ENCODE data around the gene PLXNA3. TPM values are rescaled to one million over a fixed set of nuclear protein-coding genes. Genes with fewer than 3 reads are reported as not detected.

Gene PLXNA3
- total and polyA plus RNA-seq, 2 experiments from 2014 or later: 2.7 to 5.4 TPM

- Mint-ChIP-seq H3K4me3 (no peak overlapping the region), H3K4me1 (no peaks in the 10 kb centered on the region), H3K27ac (no peak overlapping the region), H3K9me3 (no peaks in the 10 kb centered on the region), H3K27me3 (ENCODE audit: insufficient read depth, low read depth, poor library complexity) (peaks cover 2% of the 10 kb centered on the region), H3K36me3 (ENCODE audit: low read depth) (peaks cover 12% of the 10 kb centered on the region)
- Histone ChIP-seq H3K4me2 (no peak overlapping the region), H3K9me2 (ENCODE audit: insufficient read depth) (no peaks in the 10 kb centered on the region), H3K27me3 (ENCODE audit: insufficient read depth) (no peaks in the 10 kb centered on the region), H3F3A (replicated peaks; ENCODE audit: low read depth) (no peaks in the 10 kb centered on the region), H4K20me1 (replicated peaks; ENCODE audit: insufficient read depth) (no peaks in the 10 kb centered on the region), H3K4me1 (ENCODE audit: insufficient read depth) (no peaks in the 10 kb centered on the region), H2AFZ (no peak overlapping the region), H3K4me3 (no peak overlapping the region), H3K36me3 (ENCODE audit: insufficient read depth) (no peaks in the 10 kb centered on the region), H3K79me2 (replicated peaks; ENCODE audit: insufficient read depth) (no peaks in the 10 kb centered on the region), H3K27ac (ENCODE audit: low read depth) (no peak overlapping the region)
- ATAC-seq (no peak), DNase-seq (ENCODE audit: low spot score) (no peak)
- TF ChIP-seq POLR2AphosphoS5 (IDR thresholded peaks at IDR 0.05; ENCODE audit: low read depth): no peak
- no peak for TF ChIP-seq REST (IDR thresholded peaks at IDR 0.05; ENCODE audit: unreplicated experiment)
- no peak for TF ChIP-seq EZH2 (IDR thresholded peaks at IDR 0.05; ENCODE audit: low read depth, unreplicated experiment)
- TF ChIP-seq ZNF114 (CRISPR knock-in tag; IDR thresholded peaks at IDR 0.05): no peak
- TF ChIP-seq EZH2phosphoT487 (IDR thresholded peaks at IDR 0.05; ENCODE audit: unreplicated experiment): no peak
- TF ChIP-seq ZNF331 (CRISPR knock-in tag; IDR thresholded peaks at IDR 0.05; ENCODE audit: low read depth): no peak
- TF ChIP-seq CTCF (conservative IDR thresholded peaks at IDR 0.05; ENCODE audit: low read depth in 2 of 2): no peak
- TF ChIP-seq STAT1 (IDR thresholded peaks at IDR 0.05; ENCODE audit: unreplicated experiment): no peak
- TF ChIP-seq NANOG (IDR thresholded peaks at IDR 0.05; ENCODE audit: borderline replicate concordance): no peak
- no peak for TF ChIP-seq ETS1 (IDR thresholded peaks at IDR 0.05)
- no peak for TF ChIP-seq ZNF462 (CRISPR knock-in tag; IDR thresholded peaks at IDR 0.05)
- TF ChIP-seq CREB1 (CRISPR knock-in tag; IDR thresholded peaks at IDR 0.05; ENCODE audit: low read depth): no peak
- TF ChIP-seq JUNB (IDR thresholded peaks at IDR 0.05; ENCODE audit: unreplicated experiment): no peak
Observed at GRCh38 chrX:154419688-154420401, 38.2 kb upstream of the PLXNA3 start.

Measured in GM23338 (cell line).